H9 (cell line): Measurements from ENCODE around the gene CSMD2. TPM values are rescaled to one million over a fixed set of nuclear protein-coding genes. Genes with fewer than 3 reads are reported as not detected.

Experiments
- DNase-seq: peaks from one replicate; pipeline ENCODE4 v3.0.0-alpha.2; 2017
- H2AFZ ChIP-seq: one replicate; pipeline ENCODE4 v1.6.1; 2013; ENCODE audit warnings: mild to moderate bottlenecking, low read length, control low read depth, moderate library complexity
- H2AK5ac ChIP-seq: 2 replicates; pipeline ENCODE4 v1.6.1; 2013; ENCODE audit warnings: low read length, control low read depth, mixed read lengths; ENCODE audit not compliant: insufficient read length
- H2BK120ac ChIP-seq: one replicate; pipeline ENCODE4 v1.6.1; 2013; ENCODE audit warnings: low read depth, mild to moderate bottlenecking, low read length, control low read depth, inconsistent platforms; ENCODE audit not compliant: poor library complexity, severe bottlenecking
- H2BK12ac ChIP-seq: 2 replicates; pipeline ENCODE4 v1.6.1; 2013; ENCODE audit warnings: low read length, control low read depth, mixed read lengths, low read depth; ENCODE audit not compliant: insufficient read length
- H2BK15ac ChIP-seq: 2 replicates; pipeline ENCODE4 v1.6.1; 2013; ENCODE audit warnings: low read depth, low read length, control low read depth
- H2BK20ac ChIP-seq: one replicate; pipeline ENCODE4 v1.6.1; 2013; ENCODE audit warnings: low read depth, mild to moderate bottlenecking, low read length, control low read depth, inconsistent platforms; ENCODE audit not compliant: poor library complexity, severe bottlenecking
- H2BK5ac ChIP-seq: 2 replicates; pipeline ENCODE4 v1.6.1; 2013; ENCODE audit warnings: low read length, control low read depth, mixed read lengths; ENCODE audit not compliant: insufficient read length
- H3K14ac ChIP-seq: 2 replicates; pipeline ENCODE4 v1.6.1; 2013; ENCODE audit warnings: low read length, control low read depth; ENCODE audit not compliant: insufficient read depth
- H3K18ac ChIP-seq: 2 replicates; pipeline ENCODE4 v1.6.1; 2013; ENCODE audit warnings: low read depth, mild to moderate bottlenecking, mixed read lengths, low read length, control low read depth; ENCODE audit not compliant: insufficient read length
- H3K23ac ChIP-seq: 2 replicates; pipeline ENCODE4 v1.6.1; 2013; ENCODE audit warnings: low read length, control low read depth, mixed read lengths, low read depth; ENCODE audit not compliant: insufficient read length
- H3K23me2 ChIP-seq: 2 replicates; pipeline ENCODE4 v1.6.1; 2013; ENCODE audit warnings: low read depth, mild to moderate bottlenecking, mixed read lengths, low read length, control low read depth; ENCODE audit not compliant: insufficient read length, poor library complexity, severe bottlenecking
- H3K27ac ChIP-seq: 2 replicates; pipeline ENCODE4 v1.5.1; 2013; ENCODE audit warnings: low read length, control low read depth, mixed read lengths, low read depth; ENCODE audit not compliant: insufficient read length
- H3K27me3 ChIP-seq: 2 replicates; pipeline ENCODE4 v1.6.1; 2013; ENCODE audit warnings: low read length, control low read depth, inconsistent platforms; ENCODE audit not compliant: insufficient read depth
- H3K4ac ChIP-seq: 2 replicates; pipeline ENCODE4 v1.6.1; 2013; ENCODE audit warnings: low read depth, mild to moderate bottlenecking, control low read depth, inconsistent platforms, low read length, moderate library complexity
- H3K4me1 ChIP-seq: 2 replicates; pipeline ENCODE4 v1.6.1; 2013; ENCODE audit warnings: low read length, control low read depth, inconsistent platforms; ENCODE audit not compliant: insufficient read depth
- H3K4me2 ChIP-seq: 2 replicates; pipeline ENCODE4 v1.6.1; 2013; ENCODE audit warnings: low read length, control low read depth, mixed read lengths; ENCODE audit not compliant: insufficient read length, insufficient read depth
- H3K56ac ChIP-seq: 2 replicates; pipeline ENCODE4 v1.6.1; 2013; ENCODE audit warnings: low read depth, mild to moderate bottlenecking, mixed read lengths, low read length, control low read depth; ENCODE audit not compliant: insufficient read length
- H3K79me1 ChIP-seq: 2 replicates; pipeline ENCODE4 v1.6.1; 2013; ENCODE audit warnings: low read depth, mild to moderate bottlenecking, moderate library complexity, low read length, control low read depth, inconsistent platforms; ENCODE audit not compliant: insufficient read depth, poor library complexity, severe bottlenecking
- H3K79me2 ChIP-seq: 2 replicates; pipeline ENCODE4 v1.6.1; 2013; ENCODE audit warnings: low read length, control low read depth, inconsistent platforms; ENCODE audit not compliant: insufficient read depth
- H3K9ac ChIP-seq: 2 replicates; pipeline ENCODE4 v1.6.1; 2013; ENCODE audit warnings: low read length, control low read depth, mixed read lengths; ENCODE audit not compliant: insufficient read length; ENCODE audit errors: extremely low read depth
- H3K9me3 ChIP-seq: one replicate; pipeline ENCODE4 v1.6.1; 2013; ENCODE audit warnings: low read depth, low read length, inconsistent platforms; ENCODE audit not compliant: control insufficient read depth
- H3T11ph ChIP-seq: one replicate; pipeline ENCODE4 v1.6.1; 2013; ENCODE audit warnings: mild to moderate bottlenecking, low read length, control low read depth, inconsistent platforms
- H4K20me1 ChIP-seq: one replicate; pipeline ENCODE4 v1.6.1; 2013; ENCODE audit not compliant: control insufficient read depth, insufficient read length, insufficient read depth
- H4K5ac ChIP-seq: 2 replicates; pipeline ENCODE4 v1.6.1; 2013; ENCODE audit warnings: low read depth, mild to moderate bottlenecking, mixed read lengths, low read length, control low read depth; ENCODE audit not compliant: insufficient read length
- H4K8ac ChIP-seq: replicated peaks from 2 replicates; pipeline ENCODE4 v1.6.1; 2013; ENCODE audit warnings: low read length, control low read depth, mixed read lengths, low read depth; ENCODE audit not compliant: insufficient read length
- H4K91ac ChIP-seq: 2 replicates; pipeline ENCODE4 v1.6.1; 2013; ENCODE audit warnings: low read depth, mild to moderate bottlenecking, moderate library complexity, mixed read lengths, low read length, control low read depth; ENCODE audit not compliant: insufficient read length
- H3K27ac Mint-ChIP-seq, 3 experiments: 2 replicates in 2 of 3; 3 replicates in 1 of 3; pipeline ENCODE4 v1.8.0; 2020 to 2021; ENCODE audit warnings: mixed read lengths in 3 of 3, mild to moderate bottlenecking in 1 of 3, moderate library complexity in 1 of 3
- H3K27me3 Mint-ChIP-seq: 2 replicates; pipeline ENCODE4 v1.8.0; 2021; ENCODE audit warnings: low read depth, mild to moderate bottlenecking, moderate library complexity, mixed read lengths
- H3K36me3 Mint-ChIP-seq, 3 experiments: 2 replicates in 2 of 3; 3 replicates in 1 of 3; pipeline ENCODE4 v1.8.0; 2020 to 2021; ENCODE audit warnings: low read depth in 3 of 3, mixed read lengths in 3 of 3; ENCODE audit not compliant: insufficient read depth in 1 of 3
- H3K4me1 Mint-ChIP-seq, 2 experiments: 2 replicates each; pipeline ENCODE4 v1.8.0; 2020; ENCODE audit warnings: mixed read lengths in 2 of 2
- H3K4me3 Mint-ChIP-seq, 2 experiments: 2 replicates in 1 of 2; 3 replicates in 1 of 2; pipeline ENCODE4 v1.8.0; 2020 to 2021; ENCODE audit warnings: mild to moderate bottlenecking in 2 of 2, mixed read lengths in 2 of 2, moderate library complexity in 1 of 2
- H3K9me3 Mint-ChIP-seq, 2 experiments: 2 replicates in 1 of 2; 3 replicates in 1 of 2; pipeline ENCODE4 v1.8.0; 2020; ENCODE audit warnings: mild to moderate bottlenecking in 2 of 2, mixed read lengths in 2 of 2, moderate library complexity in 1 of 2
- CTCF ChIP-seq: fragments of 200-600 bp; sonication (generic); conservative IDR thresholded peaks from 3 replicates; pipeline ENCODE4 v1.8.0; 2021; ENCODE audit warnings: antibody characterized with exemption, mild to moderate bottlenecking
- WGBS: extraction: QIAGEN DNeasy Blood & Tissue Kit; methylation state at CpG from one replicate; pipeline ENCODE4 v1.1.7; 2013; ENCODE audit warnings: missing lambda C conversion rate, low lambda C conversion rate, mixed read lengths; ENCODE audit not compliant: insufficient read length; ENCODE audit errors: extremely low coverage; 5-methylcytosine and 5-hydroxymethylcytosine counted together
- total RNA-seq: library from RNA; stranded (reverse); gene quantifications from 2 replicates; pipeline ENCODE4 v1.2.1, GENCODE V29; 2021

CSMD2 gene
- total RNA-seq, 1 experiment from 2014 or later, result 6.4 TPM

- H3K4me1 Mint-ChIP-seq, result no peaks in the 10 kb centered on the region
- peaks cover 5% of the 10 kb centered on the region for H3K9me3 ChIP-seq
- no peak overlapping the region; a peak in 1 of 5 replicates for H3K4me3 Mint-ChIP-seq
- H2AK5ac ChIP-seq, result no peak overlapping the region
- no peak overlapping the region for H3K56ac ChIP-seq
- no peak overlapping the region for H3K18ac ChIP-seq
- DNase-seq, result no peak
- H2BK5ac ChIP-seq, result no peak overlapping the region
- TF ChIP-seq CTCF, result no peak
- no peak overlapping the region for H3K27ac Mint-ChIP-seq
- H3K79me2 ChIP-seq, result no peaks in the 10 kb centered on the region
- no peak overlapping the region for H4K8ac ChIP-seq
- no peaks in the 10 kb centered on the region for H3K79me1 ChIP-seq
- H3K9ac ChIP-seq, result no peak overlapping the region
- H3K4ac ChIP-seq, result no peak overlapping the region
- no peak overlapping the region for H2BK12ac ChIP-seq
- no peaks in the 10 kb centered on the region for H3K4me1 ChIP-seq
- H3K27me3 ChIP-seq, result no peaks in the 10 kb centered on the region
- no CpG with 5 or more reads among the region's 5 CpGs for WGBS
- H3K14ac ChIP-seq, result no peak overlapping the region
- no peak overlapping the region for H3K23ac ChIP-seq
- no peak overlapping the region for H2BK20ac ChIP-seq
- H4K91ac ChIP-seq, result no peak overlapping the region
- H3K27me3 Mint-ChIP-seq, result peaks cover 1% of the 10 kb centered on the region; the same call in 1 of the 2 replicates
- H2BK15ac ChIP-seq, result no peak overlapping the region
- H3K36me3 Mint-ChIP-seq, result peaks cover 23 to 33% (median 31%) of the 10 kb centered on the region in 3 experiments
- peaks cover 40 to 42% of the 10 kb centered on the region in 2 experiments for H3K9me3 Mint-ChIP-seq
- no peak overlapping the region for H3K27ac ChIP-seq
- no peak overlapping the region for H2BK120ac ChIP-seq
- H2AFZ ChIP-seq, result no peak overlapping the region
- H3K4me2 ChIP-seq, result no peak overlapping the region
- no peaks in the 10 kb centered on the region for H4K20me1 ChIP-seq
- no peak overlapping the region for H4K5ac ChIP-seq
- H3K23me2 ChIP-seq, result no peaks in the 10 kb centered on the region
- H3T11ph ChIP-seq, result no peak overlapping the region
Measured at GRCh38 chr1:33828654-33829053, 336.4 kb downstream of the CSMD2 start.
